ENCODE data around the gene ZNF33B. TPM values are rescaled to one million over a fixed set of nuclear protein-coding genes. Genes with fewer than 3 reads are reported as not detected.

Gene ZNF33B
- total RNA-seq, 1 experiment from 2014 or later: 21.1 TPM

DNA sequence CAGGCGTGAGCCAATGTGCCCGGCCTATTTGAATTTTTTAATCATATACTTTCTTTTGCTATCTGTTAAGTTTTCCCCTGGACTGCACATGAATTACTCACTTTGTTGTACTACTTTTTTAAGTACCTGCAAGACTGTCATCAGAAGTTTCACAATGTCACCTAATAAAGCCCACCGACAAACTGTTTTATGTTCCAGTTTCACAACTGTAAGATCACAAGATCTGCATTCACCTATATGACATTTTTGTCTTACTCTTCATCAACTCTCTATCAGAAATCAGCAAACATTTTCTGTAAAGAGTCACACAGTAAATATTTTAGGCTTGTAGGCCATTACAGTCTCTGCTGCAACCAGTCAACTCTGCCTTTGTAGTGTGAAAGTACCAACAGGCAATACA is 88.5 kb downstream of the ZNF33B start:
- TF ChIP-seq ZFX (IDR thresholded peaks at IDR 0.05) (no peak), EZH2phosphoT487 (IDR thresholded peaks at IDR 0.05; ENCODE audit: borderline replicate concordance) (no peak), JUND (IDR thresholded peaks at IDR 0.05) (no peak), POLR2A (IDR thresholded peaks at IDR 0.05; ENCODE audit: borderline replicate concordance, extremely low read depth, insufficient read depth, insufficient read length) (no peak), ELF1 (IDR thresholded peaks at IDR 0.05; ENCODE audit: borderline replicate concordance, low read depth) (no peak)
- TF ChIP-seq, protein P1, sequence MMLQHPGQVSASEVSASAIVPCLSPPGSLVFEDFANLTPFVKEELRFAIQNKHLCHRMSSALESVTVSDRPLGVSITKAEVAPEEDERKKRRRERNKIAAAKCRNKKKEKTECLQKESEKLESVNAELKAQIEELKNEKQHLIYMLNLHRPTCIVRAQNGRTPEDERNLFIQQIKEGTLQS (IDR thresholded peaks at IDR 0.05): no peak
- TF ChIP-seq, protein P2, sequence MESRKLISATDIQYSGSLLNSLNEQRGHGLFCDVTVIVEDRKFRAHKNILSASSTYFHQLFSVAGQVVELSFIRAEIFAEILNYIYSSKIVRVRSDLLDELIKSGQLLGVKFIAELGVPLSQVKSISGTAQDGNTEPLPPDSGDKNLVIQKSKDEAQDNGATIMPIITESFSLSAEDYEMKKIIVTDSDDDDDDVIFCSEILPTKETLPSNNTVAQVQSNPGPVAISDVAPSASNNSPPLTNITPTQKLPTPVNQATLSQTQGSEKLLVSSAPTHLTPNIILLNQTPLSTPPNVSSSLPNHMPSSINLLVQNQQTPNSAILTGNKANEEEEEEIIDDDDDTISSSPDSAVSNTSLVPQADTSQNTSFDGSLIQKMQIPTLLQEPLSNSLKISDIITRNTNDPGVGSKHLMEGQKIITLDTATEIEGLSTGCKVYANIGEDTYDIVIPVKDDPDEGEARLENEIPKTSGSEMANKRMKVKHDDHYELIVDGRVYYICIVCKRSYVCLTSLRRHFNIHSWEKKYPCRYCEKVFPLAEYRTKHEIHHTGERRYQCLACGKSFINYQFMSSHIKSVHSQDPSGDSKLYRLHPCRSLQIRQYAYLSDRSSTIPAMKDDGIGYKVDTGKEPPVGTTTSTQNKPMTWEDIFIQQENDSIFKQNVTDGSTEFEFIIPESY (IDR thresholded peaks at IDR 0.05; ENCODE audit: extremely low read depth, insufficient replicate concordance, low read length): no peak
- TF ChIP-seq, protein P3, sequence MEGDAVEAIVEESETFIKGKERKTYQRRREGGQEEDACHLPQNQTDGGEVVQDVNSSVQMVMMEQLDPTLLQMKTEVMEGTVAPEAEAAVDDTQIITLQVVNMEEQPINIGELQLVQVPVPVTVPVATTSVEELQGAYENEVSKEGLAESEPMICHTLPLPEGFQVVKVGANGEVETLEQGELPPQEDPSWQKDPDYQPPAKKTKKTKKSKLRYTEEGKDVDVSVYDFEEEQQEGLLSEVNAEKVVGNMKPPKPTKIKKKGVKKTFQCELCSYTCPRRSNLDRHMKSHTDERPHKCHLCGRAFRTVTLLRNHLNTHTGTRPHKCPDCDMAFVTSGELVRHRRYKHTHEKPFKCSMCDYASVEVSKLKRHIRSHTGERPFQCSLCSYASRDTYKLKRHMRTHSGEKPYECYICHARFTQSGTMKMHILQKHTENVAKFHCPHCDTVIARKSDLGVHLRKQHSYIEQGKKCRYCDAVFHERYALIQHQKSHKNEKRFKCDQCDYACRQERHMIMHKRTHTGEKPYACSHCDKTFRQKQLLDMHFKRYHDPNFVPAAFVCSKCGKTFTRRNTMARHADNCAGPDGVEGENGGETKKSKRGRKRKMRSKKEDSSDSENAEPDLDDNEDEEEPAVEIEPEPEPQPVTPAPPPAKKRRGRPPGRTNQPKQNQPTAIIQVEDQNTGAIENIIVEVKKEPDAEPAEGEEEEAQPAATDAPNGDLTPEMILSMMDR (IDR thresholded peaks at IDR 0.05 in 2 of 3, conservative IDR thresholded peaks at IDR 0.05 in 1 of 3; ENCODE audit: borderline replicate concordance in 1 of 3, insufficient read depth in 1 of 3, low read depth in 2 of 3, low read length in 2 of 3): no peak
- peaks cover 4 to 17% of the 10 kb centered on the region in 2 experiments; a peak in 3 of 4 replicates for H3K4me1 ChIP-seq (ENCODE audit: control insufficient read depth in 1 of 2, insufficient read depth in 2 of 2, low read length in 2 of 2)
- no peaks in the 10 kb centered on the region for H4K20me1 ChIP-seq (ENCODE audit: insufficient read depth)
- H3K9me3 ChIP-seq (ENCODE audit: control insufficient read depth in 1 of 2, insufficient read depth in 1 of 2, low read depth in 1 of 2, low read length in 2 of 2): peaks cover 0 to under 1% of the 10 kb centered on the region in 2 experiments; a peak in 1 of 4 replicates
- no peak overlapping the region for H3K4me3 ChIP-seq (replicated peaks in 1 of 2; ENCODE audit: low read depth in 1 of 2, low read length in 2 of 2)
- no peaks in the 10 kb centered on the region for H3K36me3 ChIP-seq (ENCODE audit: control insufficient read depth in 1 of 2, insufficient read depth in 2 of 2, low read length in 2 of 2)
- no peak overlapping the region for H2AFZ ChIP-seq (ENCODE audit: low read depth, low read length, poor library complexity, severe bottlenecking)
- H3K27ac ChIP-seq (ENCODE audit: low read depth, low read length): no peak overlapping the region
- no TSS peak for BruUV-seq (replicated peaks)
- no peaks in the 10 kb centered on the region for H3K27me3 ChIP-seq (ENCODE audit: insufficient read depth, low read length)
- peaks cover 3% of the 10 kb centered on the region; the same call in 1 of the 2 replicates for H3K79me2 ChIP-seq (ENCODE audit: insufficient read depth, low read length)
- H3K9me2 ChIP-seq (ENCODE audit: insufficient read depth): no peaks in the 10 kb centered on the region
- ATAC-seq (no peak), DNase-seq (ENCODE audit: low read depth, low spot score) (no peak)
- POLR2A ChIA-PET: no interaction called here
- intact Hi-C loops (cut with micrococcal nuclease): loop anchor here (10.0 kb wide), 1 partner anchor 185 kb away; no protein-coding TSS in a partner anchor
- no peak overlapping the region for H3K9ac ChIP-seq (ENCODE audit: low read length)
- no peak overlapping the region for H3K4me2 ChIP-seq (ENCODE audit: low read length)
- CTCF ChIA-PET: no interaction called here
- RAD21 ChIA-PET (ENCODE audit: low non-redundant PET in 1 of 2, low total read pairs in 2 of 2, uncharacterized antibody in 2 of 2, unreplicated experiment in 2 of 2): no interaction called here

Measured in HCT116 (cell line).